ENCODE measurements around the gene SERPINA3. TPM values are rescaled to one million over a fixed set of nuclear protein-coding genes. Genes with fewer than 3 reads are reported as not detected.

SERPINA3 gene
- total RNA-seq, 1 donor from 2014 or later = 36.4 TPM

- no peaks in the 10 kb centered on the region for H3K4me1 ChIP-seq
- TF ChIP-seq CTCF (IDR thresholded peaks at IDR 0.05) = no peak
- ATAC-seq (no peak), DNase-seq (no peak)
- H3K4me3 ChIP-seq = no peak overlapping the region
- intact Hi-C loops (cut with DNase I) = no loop called here
- H3K27me3 ChIP-seq = no peaks in the 10 kb centered on the region
- H3K9me3 ChIP-seq = no peaks in the 10 kb centered on the region
- no peaks in the 10 kb centered on the region for H3K36me3 ChIP-seq
- no peak overlapping the region for H3K27ac ChIP-seq
Observed at GRCh38 chr14:94660306-94660946, 48.2 kb downstream of the SERPINA3 start.

GRCh38 chr14:94663538-94663937, 51.3 kb downstream of the SERPINA3 start:
- intact Hi-C loops (cut with DNase I) = no loop called here
- TF ChIP-seq CTCF (IDR thresholded peaks at IDR 0.05) = no peak
- Histone ChIP-seq H3K9me3 (no peaks in the 10 kb centered on the region), H3K36me3 (no peaks in the 10 kb centered on the region), H3K4me3 (no peak overlapping the region), H3K27ac (no peak overlapping the region), H3K4me1 (no peaks in the 10 kb centered on the region), H3K27me3 (no peaks in the 10 kb centered on the region)
- no peak for ATAC-seq
- DNase-seq = no peak

- intact Hi-C loops (cut with DNase I) = no loop called here
- Histone ChIP-seq H3K36me3 (no peaks in the 10 kb centered on the region), H3K27ac (no peak overlapping the region), H3K27me3 (no peaks in the 10 kb centered on the region), H3K4me3 (no peak overlapping the region), H3K4me1 (no peaks in the 10 kb centered on the region), H3K9me3 (no peaks in the 10 kb centered on the region)
- no peak for TF ChIP-seq CTCF (IDR thresholded peaks at IDR 0.05)
- ATAC-seq = no peak
- no peak for DNase-seq
Observed at GRCh38 chr14:94663965-94664704, 51.9 kb downstream of the SERPINA3 start.

- Histone ChIP-seq H3K4me1 (no peaks in the 10 kb centered on the region), H3K4me3 (no peak overlapping the region), H3K9me3 (no peaks in the 10 kb centered on the region), H3K27me3 (no peaks in the 10 kb centered on the region), H3K36me3 (no peaks in the 10 kb centered on the region), H3K27ac (no peak overlapping the region)
- intact Hi-C loops (cut with DNase I) = no loop called here
- DNase-seq = no peak
- ATAC-seq = no peak
- TF ChIP-seq CTCF (IDR thresholded peaks at IDR 0.05) = no peak
Observed at GRCh38 chr14:94665121-94665520, 52.9 kb downstream of the SERPINA3 start.

- Histone ChIP-seq H3K27me3 (no peaks in the 10 kb centered on the region), H3K9me3 (no peaks in the 10 kb centered on the region), H3K4me1 (no peaks in the 10 kb centered on the region), H3K4me3 (no peak overlapping the region), H3K27ac (no peak overlapping the region), H3K36me3 (no peaks in the 10 kb centered on the region)
- TF ChIP-seq CTCF (IDR thresholded peaks at IDR 0.05) = no peak
- DNase-seq (no peak), ATAC-seq (no peak)
- intact Hi-C loops (cut with DNase I) = no loop called here
Observed at GRCh38 chr14:94665544-94665943, 53.4 kb downstream of the SERPINA3 start.
